ENCODE data around the gene ITGB4.
"Not testable (repeated sequence)": the region's sequence is repeated elsewhere in the genome, so short reads cannot be mapped to it uniquely, and the experiment has no call there.

The ITGB4 gene

DNA sequence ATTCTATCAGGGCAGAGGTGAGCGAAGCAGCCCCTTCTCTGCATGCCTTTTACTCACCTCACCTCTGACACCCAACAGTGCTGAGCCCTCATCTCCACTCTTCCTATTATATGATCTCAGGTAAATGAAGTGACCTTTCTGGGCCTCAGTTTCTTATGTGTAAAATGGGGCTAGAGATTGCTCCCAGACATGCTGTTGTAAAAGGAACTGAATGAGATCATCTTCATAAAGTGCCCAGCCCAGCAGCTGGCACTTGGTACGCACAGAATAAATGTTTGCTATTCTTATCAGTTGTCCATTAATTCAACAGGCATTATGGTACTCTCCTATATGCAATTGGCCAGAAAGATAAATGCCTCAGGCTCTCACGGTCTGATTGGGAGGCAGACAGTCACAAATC is 48.3 kb downstream of the ITGB4 start:
- no peak for DNase-seq (ENCODE audit: low read depth in 2 of 3, low spot score in 1 of 3)

- DNase-seq (ENCODE audit: low read depth in 2 of 3, low spot score in 1 of 3) = no peak
These were observed 50.3 kb downstream of the ITGB4 start for GRCh38 chr17:75771334-75772281.

DNA sequence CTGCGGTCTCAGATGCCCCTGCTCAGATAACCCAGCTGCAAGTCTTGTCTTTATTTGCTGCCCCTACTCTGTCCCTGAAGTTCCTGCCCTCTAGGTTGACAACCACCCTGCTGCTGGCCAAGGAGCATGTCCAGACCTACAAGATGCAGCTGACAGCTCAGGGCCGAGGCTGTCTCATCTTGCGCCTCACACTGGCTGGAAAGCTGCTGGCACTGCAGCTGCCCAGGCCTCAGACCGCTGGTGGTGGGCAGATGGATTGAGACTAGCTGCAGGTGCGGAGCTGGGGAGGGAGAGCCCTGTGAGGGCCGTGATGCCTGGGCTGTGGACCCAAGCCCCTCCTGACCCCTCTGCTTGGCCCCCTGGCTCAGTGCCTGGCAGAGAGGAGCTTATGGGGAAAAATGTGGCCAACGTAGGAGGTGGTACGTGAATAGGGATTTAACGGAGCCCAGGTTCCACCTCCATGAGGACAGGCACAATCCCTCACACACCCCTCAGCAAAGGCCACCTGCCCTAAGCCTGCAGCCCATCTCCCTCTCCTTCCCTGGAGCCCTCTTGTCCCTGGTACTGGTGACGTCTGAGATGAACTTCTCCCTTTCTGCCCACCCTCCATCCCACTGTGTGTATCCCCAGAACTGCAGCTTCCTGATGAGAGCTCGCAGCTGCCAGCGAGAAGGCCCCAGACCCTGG is 52.0 kb downstream of the ITGB4 start:
- no peak for DNase-seq (ENCODE audit: low read depth in 2 of 3, low spot score in 1 of 3)

- no peak for DNase-seq (ENCODE audit: low read depth in 2 of 3, low spot score in 1 of 3)
These were observed 52.7 kb downstream of the ITGB4 start for GRCh38 chr17:75773808-75774470.

DNA sequence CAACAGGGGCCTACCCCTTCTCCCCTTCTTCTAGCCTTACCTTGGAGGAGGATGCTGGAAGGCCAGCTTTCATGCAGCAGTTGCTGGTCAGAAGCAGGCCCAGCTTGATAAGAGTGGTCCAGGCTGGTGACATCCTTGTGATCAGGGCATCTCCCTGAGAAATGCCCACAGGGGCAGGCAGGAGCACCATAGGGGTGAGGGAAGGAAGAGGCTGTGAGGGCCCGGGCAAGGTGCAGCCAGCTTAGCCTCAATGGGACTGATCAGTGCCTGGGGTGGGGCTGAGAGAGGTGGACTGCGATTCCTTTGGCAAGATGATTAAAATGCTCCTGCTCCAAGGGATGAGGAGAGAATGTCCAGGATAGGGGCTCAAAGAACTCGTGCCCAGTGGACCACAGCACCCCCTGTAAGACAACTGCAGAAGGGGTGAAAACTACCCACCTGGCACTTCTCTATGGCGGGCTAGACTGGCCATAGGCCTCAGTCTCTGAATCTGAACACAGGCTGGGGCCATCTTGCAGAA is 53.3 kb downstream of the ITGB4 start:
- no peak for DNase-seq (ENCODE audit: low read depth in 2 of 3, low spot score in 1 of 3)

- no peak for DNase-seq (ENCODE audit: low read depth in 2 of 3, low spot score in 1 of 3)
These were observed 53.9 kb downstream of the ITGB4 start for GRCh38 chr17:75774991-75775668.

DNA sequence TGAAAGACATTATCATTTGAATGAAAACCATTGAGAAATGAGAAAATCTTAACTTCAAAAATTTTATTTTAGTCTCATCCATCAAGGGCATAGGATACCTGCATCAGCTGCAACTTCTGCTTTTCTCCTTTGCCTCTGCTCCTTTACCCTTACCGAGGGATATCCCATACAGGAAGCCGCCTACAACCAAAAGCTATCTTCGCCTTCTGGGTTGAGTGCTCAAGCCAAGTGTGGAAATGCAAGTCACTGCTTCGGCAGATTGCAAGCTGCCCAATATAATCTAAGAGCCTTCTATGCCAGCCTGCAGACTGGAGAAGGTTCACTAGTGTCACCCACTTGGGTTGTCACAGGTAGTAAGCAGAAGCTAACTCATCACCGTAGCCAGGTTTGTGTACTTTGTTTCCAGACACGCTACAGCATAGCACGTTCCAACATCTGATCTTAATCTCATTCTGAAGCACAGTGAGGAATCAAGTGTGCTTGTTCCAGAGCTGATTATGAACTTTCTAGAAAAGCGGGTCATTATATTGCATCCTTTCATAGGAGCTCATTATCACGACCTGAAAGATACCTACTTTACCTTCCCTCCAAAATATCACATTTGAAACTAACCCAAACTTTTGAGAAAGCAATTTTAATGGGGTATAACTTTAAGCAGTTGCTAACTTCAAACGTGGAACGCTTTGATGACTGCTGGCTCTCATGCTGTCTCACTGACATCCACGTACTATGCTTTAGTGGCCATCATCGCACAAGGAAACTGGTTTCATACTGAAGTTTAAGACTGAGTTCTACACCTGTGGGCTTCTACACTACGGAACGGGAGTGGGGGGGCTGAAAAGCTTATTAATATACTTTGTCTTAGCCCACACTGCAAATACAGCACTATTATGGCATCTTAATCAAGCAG is 55.4 kb downstream of the ITGB4 start:
- no peak for DNase-seq (ENCODE audit: low read depth in 2 of 3, low spot score in 1 of 3)

DNA sequence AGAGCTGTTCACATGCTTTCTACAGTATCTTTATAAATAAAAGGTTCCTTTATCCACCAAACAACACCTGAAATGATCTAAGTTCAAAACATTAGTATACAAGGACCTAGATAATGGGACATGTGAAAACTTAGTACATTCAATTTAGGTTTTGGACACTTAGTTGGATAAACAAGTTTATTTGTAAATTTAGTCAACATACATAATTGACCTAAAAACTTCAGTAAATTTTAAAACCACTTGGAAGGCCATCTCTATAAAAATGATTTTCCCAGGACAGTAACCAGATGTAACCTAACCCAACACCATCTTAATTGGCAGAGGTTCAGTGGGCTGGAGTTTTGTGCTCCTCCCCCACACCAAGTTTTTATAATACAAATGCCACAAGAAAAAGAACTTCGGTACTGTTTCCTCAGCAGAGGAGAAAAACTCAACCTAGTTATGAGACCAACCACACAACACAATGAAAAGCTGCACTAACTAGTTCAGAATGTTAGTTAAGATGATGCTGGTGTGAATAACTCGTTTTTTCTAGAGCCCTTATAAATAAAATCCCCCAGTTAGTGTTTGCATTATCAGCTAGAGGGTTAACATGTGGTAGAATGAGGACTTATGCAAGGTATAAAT is 56.1 kb downstream of the ITGB4 start:
- DNase-seq (ENCODE audit: low read depth in 2 of 3, low spot score in 1 of 3) = no peak

DNA sequence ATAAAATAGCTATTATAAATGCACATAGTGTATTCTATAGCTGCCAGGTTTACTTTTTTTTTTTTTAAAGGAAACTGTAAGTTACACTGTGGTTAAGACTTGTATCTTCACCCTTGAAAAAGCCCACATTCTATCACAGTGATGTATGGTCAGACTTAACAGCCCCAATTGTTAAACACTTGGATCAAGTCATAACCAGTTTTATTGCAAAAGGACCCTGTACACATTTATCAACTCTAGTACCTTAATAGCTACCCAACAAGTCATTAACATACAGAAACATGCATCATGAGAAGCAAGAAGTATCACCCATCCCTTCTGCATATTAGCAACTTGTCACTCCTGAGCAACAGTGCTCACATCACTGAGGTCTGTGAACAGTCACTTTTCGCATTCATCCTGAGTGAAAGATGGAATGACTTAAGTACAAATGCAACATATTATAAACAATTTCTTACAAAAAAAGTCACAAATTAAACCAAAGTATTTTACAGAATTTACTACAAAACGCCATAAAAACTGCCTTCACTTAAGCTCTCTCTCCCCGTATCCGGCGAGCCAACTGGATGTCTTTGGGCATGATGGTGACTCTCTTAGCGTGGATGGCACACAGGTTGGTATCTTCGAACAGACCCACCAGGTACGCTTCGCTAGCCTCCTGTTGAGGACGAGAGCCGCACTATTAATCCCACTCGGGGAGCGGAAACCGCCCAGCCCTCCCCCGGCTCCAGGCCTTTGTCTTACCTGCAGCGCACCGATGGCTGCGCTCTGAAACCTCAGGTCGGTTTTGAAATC is 57.0 kb downstream of the ITGB4 start:
- not testable (repeated sequence) for DNase-seq (ENCODE audit: low read depth in 2 of 3, low spot score in 1 of 3)

- DNase-seq (ENCODE audit: low read depth in 2 of 3, low spot score in 1 of 3) = peak in 2 of 3 donors; percentile 69 to 70
These were observed 57.6 kb downstream of the ITGB4 start for GRCh38 chr17:75778861-75779249.

GRCh38 chr17:75779250-75779986 is 58.2 kb downstream of the ITGB4 start:
- peak; percentile 86 to 93 (median 89) for DNase-seq (ENCODE audit: low read depth in 2 of 3, low spot score in 1 of 3)

DNA sequence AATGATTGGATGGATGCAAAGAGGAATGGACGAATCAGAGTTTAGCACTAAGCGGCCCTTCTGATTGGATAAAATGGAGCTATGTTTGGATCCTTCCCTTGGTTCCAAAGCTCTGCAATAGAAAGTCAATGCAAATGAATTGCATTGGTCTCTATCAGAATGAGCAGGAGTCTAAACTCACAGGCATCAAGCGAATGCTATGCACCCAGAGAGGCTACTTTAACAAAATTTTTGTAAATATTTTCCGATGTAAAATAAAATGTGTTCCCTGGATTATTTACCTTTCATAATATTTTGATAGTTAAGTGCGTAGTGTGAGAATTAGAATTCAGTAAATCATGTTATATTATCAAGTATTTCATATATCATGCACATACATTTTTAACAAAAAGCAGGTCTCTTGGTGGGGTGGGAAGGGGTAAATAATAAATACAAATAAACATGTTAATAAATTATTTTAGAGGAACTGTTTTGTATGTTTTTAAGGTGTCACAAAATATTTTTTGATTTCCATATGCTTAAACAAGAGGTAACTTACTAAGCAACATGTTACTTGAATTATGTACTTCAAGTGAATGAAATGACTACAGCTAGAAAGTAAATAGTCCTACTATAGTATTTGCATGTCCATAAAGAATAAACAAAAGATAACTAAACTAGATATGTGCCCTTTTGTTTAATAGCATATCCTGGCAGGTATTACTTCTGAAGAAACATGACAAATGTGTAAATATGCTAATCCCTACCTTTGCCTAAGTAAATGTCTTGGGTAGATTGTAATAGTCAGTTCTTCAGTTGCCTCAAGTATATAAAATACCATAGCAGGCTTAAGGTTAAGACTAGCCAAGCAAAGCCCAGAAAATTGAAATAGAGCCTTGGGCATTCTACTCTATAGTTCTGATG is 59.0 kb downstream of the ITGB4 start:
- no peak for DNase-seq (ENCODE audit: low read depth in 2 of 3, low spot score in 1 of 3)

- no peak for DNase-seq (ENCODE audit: low read depth in 2 of 3, low spot score in 1 of 3)
These were observed 62.0 kb downstream of the ITGB4 start for GRCh38 chr17:75783069-75783783.

DNA sequence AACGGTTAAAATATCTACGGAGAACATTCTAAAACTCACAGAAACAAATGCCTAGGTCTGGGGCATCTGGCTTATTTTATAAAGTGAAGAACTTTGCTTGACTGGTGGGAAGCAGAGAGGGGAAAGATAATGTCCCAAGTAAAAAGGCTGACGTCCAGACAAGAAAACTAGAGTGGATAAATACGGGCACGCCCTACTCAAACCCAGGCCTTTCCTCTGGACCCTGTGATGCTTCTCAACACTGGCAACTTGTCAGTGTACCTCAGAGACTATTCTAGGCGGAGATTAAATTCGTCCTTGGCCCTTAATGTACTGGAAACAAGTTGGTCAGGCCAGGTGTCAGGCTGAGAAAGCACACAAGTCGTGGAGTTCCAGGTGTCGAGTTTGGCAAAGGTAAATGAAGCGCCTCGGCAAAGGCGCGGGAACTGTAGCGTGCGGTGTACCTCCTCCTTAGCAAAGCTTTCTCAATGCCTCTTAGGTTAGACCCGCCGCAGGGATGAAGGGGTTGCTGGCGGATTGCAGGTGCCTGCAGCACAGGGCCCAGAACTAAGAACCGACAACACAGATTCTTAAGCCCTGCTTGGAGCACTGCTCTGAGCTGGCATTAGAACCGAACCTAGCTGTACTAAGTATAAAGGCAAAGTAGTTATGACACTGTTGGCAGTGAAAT is 62.7 kb downstream of the ITGB4 start:
- DNase-seq (ENCODE audit: low read depth in 2 of 3, low spot score in 1 of 3) = no peak

- peak; percentile 89 to 94 (median 91) for DNase-seq (ENCODE audit: low read depth in 2 of 3, low spot score in 1 of 3)
These were observed 63.3 kb downstream of the ITGB4 start, which contains the start of gene UNK for GRCh38 chr17:75784473-75785015. TSS of gene UNK (plus strand) at chr17:75784806. CDS start at chr17:75784881, 75 bp downstream.

All from stimulated activated CD4-positive, alpha-beta T cell treated with anti-CD3 and anti-CD28 coated beads, Interleukin-12 subunit alpha, Interleukin-12 subunit beta, amount 100 ng/mL, for 48 hours (primary cell).